GM18507 (cell line): ENCODE data around the gene SFTPB.
"Not testable (repeated sequence)": the region's sequence is repeated elsewhere in the genome, so short reads cannot be mapped to it uniquely, and the experiment has no call there.

ENCODE experiments used
- DNase-seq: peaks from one replicate; pipeline ENCODE4 v3.0.0; 2011; ENCODE audit warnings: low read depth; ENCODE audit not compliant: insufficient read length; ENCODE audit errors: extremely low spot score
- FAIRE-seq: peaks from 2 replicates; lab custom pipeline; 2011; peaks lifted over from hg19 to GRCh38; lab: Jason Lieb, UNC

Gene SFTPB

GRCh38 chr2:85661139-85661858 lies 6.7 kb downstream of the SFTPB start:
- no peak for FAIRE-seq

GRCh38 chr2:85660725-85661124 lies 7.3 kb downstream of the SFTPB start:
- FAIRE-seq (no peak), DNase-seq (no peak)

More at GRCh38 chr2:85661139-85661858, 6.7 kb downstream of the SFTPB start:
- DNase-seq, result no peak

GRCh38 chr2:85660301-85660700 lies 7.7 kb downstream of the SFTPB start:
- FAIRE-seq, DNase-seq: not testable (repeated sequence)

GRCh38 chr2:85659324-85659981 lies 8.5 kb downstream of the SFTPB start:
- no peak for DNase-seq
- FAIRE-seq, result no peak

- DNase-seq, FAIRE-seq: not testable (repeated sequence)
Measured at GRCh38 chr2:85657399-85657798, 10.6 kb downstream of the SFTPB start.

GRCh38 chr2:85656468-85656867 lies 11.5 kb downstream of the SFTPB start:
- DNase-seq, result no peak
- FAIRE-seq, result no peak

- no peak for FAIRE-seq
- no peak for DNase-seq
Measured at GRCh38 chr2:85655961-85656417, 12.0 kb downstream of the SFTPB start.

- DNase-seq, result no peak
- no peak for FAIRE-seq
Measured at GRCh38 chr2:85653996-85654395, 14.0 kb downstream of the SFTPB start.

GRCh38 chr2:85652056-85652455 lies 15.9 kb downstream of the SFTPB start:
- FAIRE-seq (no peak), DNase-seq (no peak)

GRCh38 chr2:85651097-85651496 lies 16.9 kb downstream of the SFTPB start:
- FAIRE-seq (no peak), DNase-seq (no peak)

- FAIRE-seq, result no peak
Measured at GRCh38 chr2:85650456-85650855, 17.5 kb downstream of the SFTPB start.

GRCh38 chr2:85649201-85650190 lies 18.5 kb downstream of the SFTPB start:
- no peak for FAIRE-seq
- no peak for DNase-seq

More at GRCh38 chr2:85650456-85650855, 17.5 kb downstream of the SFTPB start:
- DNase-seq, result no peak

GRCh38 chr2:85648619-85649018 lies 19.4 kb downstream of the SFTPB start:
- no peak for FAIRE-seq
- DNase-seq, result peak; percentile 23

- DNase-seq (no peak), FAIRE-seq (no peak)
Measured at GRCh38 chr2:85647823-85648526, 20.0 kb downstream of the SFTPB start.

- DNase-seq (no peak), FAIRE-seq (no peak)
Measured at GRCh38 chr2:85646166-85646565, 21.8 kb downstream of the SFTPB start.

GRCh38 chr2:85644909-85645308 lies 23.1 kb downstream of the SFTPB start:
- no peak for FAIRE-seq
- DNase-seq, result no peak

GRCh38 chr2:85642725-85643124 lies 25.3 kb downstream of the SFTPB start:
- no peak for DNase-seq
- FAIRE-seq, result no peak

GRCh38 chr2:85635636-85636035 lies 32.4 kb downstream of the SFTPB start:
- DNase-seq (no peak), FAIRE-seq (no peak)

- DNase-seq (no peak), FAIRE-seq (no peak)
Measured at GRCh38 chr2:85635011-85635410, 33.0 kb downstream of the SFTPB start.
